Trophoblast cell (in vitro differentiated cells and primary cell): ENCODE measurements around the gene FAAP100.

Experiments used
- DNase-seq, 2 donors: peaks; one replicate each; pipeline ENCODE4 v3.0.0-alpha.2; 2016
- H2AFZ ChIP-seq: 2 replicates; pipeline ENCODE4 v1.6.1; 2013; ENCODE audit warnings: low read length, moderate library complexity, mild to moderate bottlenecking; ENCODE audit not compliant: insufficient read depth, poor library complexity
- H2AK5ac ChIP-seq: 2 replicates; pipeline ENCODE4 v1.6.1; 2013; ENCODE audit warnings: mild to moderate bottlenecking, low read length
- H2BK120ac ChIP-seq: 2 replicates; pipeline ENCODE4 v1.6.1; 2013; ENCODE audit warnings: low read length, mild to moderate bottlenecking, moderate library complexity; ENCODE audit not compliant: insufficient read depth, poor library complexity
- H2BK12ac ChIP-seq: 2 replicates; pipeline ENCODE4 v1.6.1; 2013; ENCODE audit warnings: mild to moderate bottlenecking, low read length, moderate library complexity
- H2BK5ac ChIP-seq: 2 replicates; pipeline ENCODE4 v1.6.1; 2013; ENCODE audit warnings: low read length, low read depth, moderate library complexity, mild to moderate bottlenecking; ENCODE audit not compliant: poor library complexity
- H3K14ac ChIP-seq: 2 replicates; pipeline ENCODE4 v1.6.1; 2013; ENCODE audit warnings: mild to moderate bottlenecking, low read length
- H3K18ac ChIP-seq: 2 replicates; pipeline ENCODE4 v1.6.1; 2013; ENCODE audit warnings: mild to moderate bottlenecking, low read length
- H3K23ac ChIP-seq: 2 replicates; pipeline ENCODE4 v1.6.1; 2013; ENCODE audit warnings: low read length
- H3K27ac ChIP-seq: 2 replicates; pipeline ENCODE4 v1.5.1; 2013; ENCODE audit warnings: low read depth, mild to moderate bottlenecking, inconsistent platforms, low read length, moderate library complexity
- H3K27me3 ChIP-seq: 2 replicates; pipeline ENCODE4 v1.6.1; 2013; ENCODE audit warnings: inconsistent platforms, mild to moderate bottlenecking, low read length, moderate library complexity; ENCODE audit not compliant: insufficient read depth
- H3K36me3 ChIP-seq, 2 experiments: 1 replicate in 1 of 2; 2 replicates in 1 of 2; pipeline ENCODE4 v1.6.1; 2013; ENCODE audit warnings: low read length in 2 of 2, mild to moderate bottlenecking in 2 of 2, moderate library complexity in 1 of 2; ENCODE audit not compliant: insufficient read depth in 2 of 2, control insufficient read depth in 1 of 2
- H3K4ac ChIP-seq: 2 replicates; pipeline ENCODE4 v1.6.1; 2013; ENCODE audit warnings: low read depth, mild to moderate bottlenecking, low read length, moderate library complexity
- H3K4me1 ChIP-seq, 2 experiments: 1 replicate in 1 of 2; 2 replicates in 1 of 2; pipeline ENCODE4 v1.6.1; 2013; ENCODE audit warnings: low read length in 2 of 2, mild to moderate bottlenecking in 2 of 2, moderate library complexity in 1 of 2; ENCODE audit not compliant: insufficient read depth in 2 of 2, control insufficient read depth in 1 of 2
- H3K4me2 ChIP-seq: 2 replicates; pipeline ENCODE4 v1.6.1; 2013; ENCODE audit warnings: inconsistent platforms, mild to moderate bottlenecking, low read length, moderate library complexity
- H3K4me3 ChIP-seq: 2 replicates; pipeline ENCODE4 v1.5.1; 2013; ENCODE audit warnings: mild to moderate bottlenecking, low read depth, low read length, inconsistent platforms
- H3K79me1 ChIP-seq: one replicate; pipeline ENCODE4 v1.6.1; 2013; ENCODE audit warnings: low read length
- H3K79me2 ChIP-seq: 2 replicates; pipeline ENCODE4 v1.6.1; 2013; ENCODE audit warnings: low read length, mild to moderate bottlenecking; ENCODE audit not compliant: control insufficient read depth, insufficient read depth, poor library complexity
- H3K9ac ChIP-seq: 2 replicates; pipeline ENCODE4 v1.6.1; 2013; ENCODE audit warnings: mild to moderate bottlenecking, low read length
- H3K9me3 ChIP-seq: 2 replicates; pipeline ENCODE4 v1.6.1; 2013; ENCODE audit warnings: low read depth, mild to moderate bottlenecking, control low read depth, inconsistent platforms, low read length; ENCODE audit not compliant: insufficient read depth
- H4K12ac ChIP-seq: 2 replicates; pipeline ENCODE4 v1.6.1; 2013; ENCODE audit warnings: low read depth, mild to moderate bottlenecking, low read length, moderate library complexity
- H4K8ac ChIP-seq: 2 replicates; pipeline ENCODE4 v1.6.1; 2013; ENCODE audit warnings: low read depth, mild to moderate bottlenecking, low read length, moderate library complexity
- H4K91ac ChIP-seq: one replicate; pipeline ENCODE4 v1.6.1; 2013; ENCODE audit warnings: low read depth, mild to moderate bottlenecking, low read length, moderate library complexity
- WGBS: extraction: QIAGEN DNeasy Blood & Tissue Kit; methylation state at CpG from one replicate; pipeline ENCODE4 v1.1.7; 2013; ENCODE audit warnings: missing lambda C conversion rate; ENCODE audit not compliant: insufficient read length, insufficient coverage; ENCODE audit errors: extremely low coverage; 5-methylcytosine and 5-hydroxymethylcytosine counted together

The FAAP100 gene

DNA sequence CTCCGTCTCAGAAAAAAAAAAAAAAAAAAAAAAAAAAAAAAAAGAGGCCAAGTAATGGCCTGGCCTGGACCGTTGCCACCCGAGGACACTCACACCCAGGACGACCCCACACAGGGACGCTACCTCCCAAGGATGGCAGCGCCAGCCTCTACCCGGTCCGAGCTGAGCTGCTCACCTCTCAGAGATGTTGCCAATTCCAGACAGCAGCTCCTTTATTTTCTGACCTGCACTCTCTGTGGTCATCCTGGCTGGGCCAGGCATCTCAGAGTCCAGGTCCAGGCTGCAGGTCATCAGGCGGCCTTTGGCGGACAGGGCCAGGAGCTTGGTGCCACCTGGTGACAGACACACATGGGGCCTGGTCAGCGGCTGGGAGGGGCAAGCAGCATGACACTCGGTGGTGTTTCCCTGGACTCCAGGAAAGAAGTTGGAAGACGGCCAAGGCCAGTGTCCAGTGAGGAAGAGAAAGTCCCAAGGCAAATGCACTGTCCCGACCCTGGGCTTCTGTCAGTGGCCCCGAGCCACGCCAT lies 3.1 kb downstream of the FAAP100 start:
- WGBS = no CpG with 5 or more reads among the region's 16 CpGs
- DNase-seq = no peak
- no peak overlapping the region for H2BK5ac ChIP-seq

GRCh38 chr17:81547614-81547982 lies 4.6 kb downstream of the FAAP100 start:
- H3K79me2 ChIP-seq = peaks cover 9% of the 10 kb centered on the region
- H2AK5ac ChIP-seq = no peak overlapping the region
- H2AFZ ChIP-seq = no peak overlapping the region
- H4K12ac ChIP-seq = no peak overlapping the region
- H3K18ac ChIP-seq = no peak overlapping the region
- H3K36me3 ChIP-seq = peaks cover 67 to 74% of the 10 kb centered on the region in 2 experiments
- H4K91ac ChIP-seq = no peak overlapping the region
- H3K23ac ChIP-seq = no peak overlapping the region
- no peak overlapping the region for H3K4me3 ChIP-seq
- peaks cover 8% of the 10 kb centered on the region for H3K79me1 ChIP-seq
- no peak overlapping the region for H3K14ac ChIP-seq
- no peak for DNase-seq
- H3K4me1 ChIP-seq = peaks cover 2 to 10% of the 10 kb centered on the region in 2 experiments
- no peak overlapping the region for H4K8ac ChIP-seq
- no peak overlapping the region for H2BK5ac ChIP-seq
- no peak overlapping the region for H3K27ac ChIP-seq
- no peak overlapping the region for H3K4ac ChIP-seq
- no peaks in the 10 kb centered on the region for H3K9me3 ChIP-seq
- H2BK12ac ChIP-seq = no peak overlapping the region
- no CpG with 5 or more reads among the region's 14 CpGs for WGBS
- H3K9ac ChIP-seq = no peak overlapping the region
- no peaks in the 10 kb centered on the region for H3K27me3 ChIP-seq
- no peak overlapping the region for H3K4me2 ChIP-seq
- H2BK120ac ChIP-seq = no peak overlapping the region

More for the DNA sequence above, 3.1 kb downstream of the FAAP100 start:
- H3K4me2 ChIP-seq = no peak overlapping the region
- H2BK120ac ChIP-seq = no peak overlapping the region
- no peaks in the 10 kb centered on the region for H3K27me3 ChIP-seq
- no peak overlapping the region for H2AFZ ChIP-seq
- no peak overlapping the region for H4K91ac ChIP-seq
- no peak overlapping the region for H3K18ac ChIP-seq
- H3K14ac ChIP-seq = no peak overlapping the region
- H2AK5ac ChIP-seq = no peak overlapping the region
- peaks cover 9% of the 10 kb centered on the region for H3K79me1 ChIP-seq
- no peak overlapping the region for H3K27ac ChIP-seq
- H3K36me3 ChIP-seq = peaks cover 53 to 60% of the 10 kb centered on the region in 2 experiments
- H3K23ac ChIP-seq = no peak overlapping the region
- H3K4ac ChIP-seq = no peak overlapping the region
- H4K8ac ChIP-seq = no peak overlapping the region
- H3K9me3 ChIP-seq = no peaks in the 10 kb centered on the region
- no peak overlapping the region for H3K9ac ChIP-seq
- peaks cover 2 to 15% of the 10 kb centered on the region in 2 experiments for H3K4me1 ChIP-seq
- no peak overlapping the region for H2BK12ac ChIP-seq
- H3K4me3 ChIP-seq = no peak overlapping the region
- peaks cover 9% of the 10 kb centered on the region for H3K79me2 ChIP-seq
- no peak overlapping the region for H4K12ac ChIP-seq

GRCh38 chr17:81546906-81547613 lies 5.1 kb downstream of the FAAP100 start:
- WGBS = no CpG with 5 or more reads among the region's 36 CpGs
- Histone ChIP-seq H3K9ac (no peak overlapping the region), H2BK120ac (no peak overlapping the region), H3K4me3 (no peak overlapping the region), H2AFZ (no peak overlapping the region), H3K14ac (no peak overlapping the region), H3K27me3 (no peaks in the 10 kb centered on the region), H4K8ac (no peak overlapping the region), H3K79me2 (peaks cover 6% of the 10 kb centered on the region), H3K27ac (no peak overlapping the region), H4K91ac (no peak overlapping the region), H3K79me1 (peaks cover 4% of the 10 kb centered on the region), H3K36me3 (peaks cover 70 to 78% of the 10 kb centered on the region in 2 experiments), H2BK12ac (no peak overlapping the region), H3K4me2 (no peak overlapping the region), H2BK5ac (no peak overlapping the region), H4K12ac (no peak overlapping the region), H3K4ac (no peak overlapping the region), H3K18ac (no peak overlapping the region), H3K4me1 (peaks cover 2 to 10% of the 10 kb centered on the region in 2 experiments), H2AK5ac (no peak overlapping the region), H3K9me3 (no peaks in the 10 kb centered on the region), H3K23ac (no peak overlapping the region)
- DNase-seq = no peak

- DNase-seq = no peak
- Histone ChIP-seq H3K23ac (no peak overlapping the region), H3K9me3 (no peaks in the 10 kb centered on the region), H3K4me1 (no peaks in the 10 kb centered on the region), H2BK120ac (no peak overlapping the region), H3K4me3 (no peak overlapping the region), H3K79me1 (no peaks in the 10 kb centered on the region), H3K4me2 (no peak overlapping the region), H2BK12ac (no peak overlapping the region), H3K79me2 (no peaks in the 10 kb centered on the region), H4K12ac (no peak overlapping the region), H3K36me3 (peaks cover 76 to 83% of the 10 kb centered on the region in 2 experiments), H2BK5ac (no peak overlapping the region), H2AFZ (no peak overlapping the region), H4K8ac (no peak overlapping the region), H3K27ac (no peak overlapping the region), H2AK5ac (no peak overlapping the region), H3K9ac (no peak overlapping the region), H4K91ac (no peak overlapping the region), H3K18ac (no peak overlapping the region), H3K4ac (no peak overlapping the region), H3K14ac (no peak overlapping the region), H3K27me3 (no peaks in the 10 kb centered on the region)
- no CpG with 5 or more reads among the region's 24 CpGs for whole genome bisulfite sequencing
Measured at GRCh38 chr17:81545160-81545949, 6.8 kb downstream of the FAAP100 start.
